Measurements from ENCODE around the gene KCNT2. TPM values are rescaled to one million over a fixed set of nuclear protein-coding genes. Genes with fewer than 3 reads are reported as not detected.

KCNT2 gene
- total and polyA plus RNA-seq, 8 donors = 2.7 to 6.8 (median 5.1) TPM

- H3K27ac ChIP-seq = no peak overlapping the region
- no peaks in the 10 kb centered on the region for H3K9me3 ChIP-seq
- DNase-seq (no peak), ATAC-seq (no peak)
- no peak overlapping the region for H3K4me3 ChIP-seq
- TF ChIP-seq CTCF (IDR thresholded peaks at IDR 0.05) = no peak
- no peaks in the 10 kb centered on the region for H3K4me1 ChIP-seq
- no peaks in the 10 kb centered on the region for H3K27me3 ChIP-seq
- intact Hi-C loops (cut with DNase I) = no loop called here
- H3K36me3 ChIP-seq = no peaks in the 10 kb centered on the region
Measured at GRCh38 chr1:196544617-196545016, 63.6 kb downstream of the KCNT2 start.

- no peak overlapping the region for H3K4me3 ChIP-seq
- no peaks in the 10 kb centered on the region for H3K9me3 ChIP-seq
Measured at GRCh38 chr1:196543833-196544232, 64.4 kb downstream of the KCNT2 start.

GRCh38 chr1:196538473-196538872 lies 69.8 kb downstream of the KCNT2 start:
- peak; percentile 72 for ATAC-seq
- intact Hi-C loops (cut with DNase I) = no loop called here
- Histone ChIP-seq H3K27ac (no peak overlapping the region), H3K4me3 (no peak overlapping the region), H3K4me1 (no peaks in the 10 kb centered on the region), H3K9me3 (peaks cover 0 to 27% of the 10 kb centered on the region in 2 donors), H3K27me3 (no peaks in the 10 kb centered on the region), H3K36me3 (no peaks in the 10 kb centered on the region)
- no peak for TF ChIP-seq CTCF (IDR thresholded peaks at IDR 0.05)
- no peak for DNase-seq

More at GRCh38 chr1:196543833-196544232, 64.4 kb downstream of the KCNT2 start:
- no peak for TF ChIP-seq CTCF (IDR thresholded peaks at IDR 0.05)
- intact Hi-C loops (cut with DNase I) = no loop called here
- ATAC-seq = no peak
- Histone ChIP-seq H3K36me3 (no peaks in the 10 kb centered on the region), H3K4me1 (no peaks in the 10 kb centered on the region), H3K27ac (no peak overlapping the region), H3K27me3 (no peaks in the 10 kb centered on the region)
- DNase-seq = no peak

- no peaks in the 10 kb centered on the region for H3K4me1 ChIP-seq
- intact Hi-C loops (cut with DNase I) = no loop called here
- DNase-seq (no peak), ATAC-seq (no peak)
- no peak overlapping the region for H3K4me3 ChIP-seq
- H3K27ac ChIP-seq = no peak overlapping the region
- H3K27me3 ChIP-seq = no peaks in the 10 kb centered on the region
- TF ChIP-seq CTCF (IDR thresholded peaks at IDR 0.05) = no peak
- H3K36me3 ChIP-seq = no peaks in the 10 kb centered on the region
- peaks cover 0 to 27% of the 10 kb centered on the region in 2 donors for H3K9me3 ChIP-seq
Measured at GRCh38 chr1:196535727-196536126, 72.5 kb downstream of the KCNT2 start.

- no peak overlapping the region for H3K4me3 ChIP-seq
- no peaks in the 10 kb centered on the region for H3K27me3 ChIP-seq
- ATAC-seq (no peak), DNase-seq (peak in 1 of 4 donors; percentile 19)
- no peak for TF ChIP-seq CTCF (IDR thresholded peaks at IDR 0.05)
- H3K27ac ChIP-seq = peak overlapping the region in 1 of 2 donors; percentile 15
- peaks cover 0 to 18% of the 10 kb centered on the region in 2 donors for H3K9me3 ChIP-seq
- H3K4me1 ChIP-seq = no peaks in the 10 kb centered on the region
- intact Hi-C loops (cut with DNase I) = no loop called here
- H3K36me3 ChIP-seq = no peaks in the 10 kb centered on the region
Measured at GRCh38 chr1:196531737-196532524, 76.3 kb downstream of the KCNT2 start.

All from left lung (tissue), 10 donors.